H1 (cell line): ENCODE measurements around the gene ADCY5. TPM values are rescaled to one million over a fixed set of nuclear protein-coding genes. Genes with fewer than 3 reads are reported as not detected.

Source experiments
- CBX5 ChIP-seq: fragments of 300-800, 300-1000 bp; sonication (generic); IDR thresholded peaks from 2 replicates; pipeline ENCODE4 v1.7.1; 2016; ENCODE audit warnings: antibody characterized with exemption, low read length, low read depth
- KDM1A ChIP-seq: fragments of 200-600, 300-600 bp; sonication (generic); IDR thresholded peaks from 2 replicates; pipeline ENCODE4 v1.7.1; 2016; ENCODE audit warnings: mild to moderate bottlenecking, low read length, borderline replicate concordance
- MAX ChIP-seq: IDR thresholded peaks from 2 replicates; pipeline ENCODE4 v1.6.1; 2012; ENCODE audit warnings: inconsistent platforms
- POLR2A ChIP-seq, 2 experiments: IDR thresholded peaks; 1 replicate in 1 of 2; 2 replicates in 1 of 2; pipeline ENCODE4 v1.6.1; 2011; ENCODE audit warnings: low read depth in 2 of 2, low read length in 2 of 2, mild to moderate bottlenecking in 2 of 2; ENCODE audit errors: control extremely low read depth in 1 of 2
- POLR2AphosphoS5 ChIP-seq: IDR thresholded peaks from 2 replicates; pipeline ENCODE4 v1.6.1; 2011; ENCODE audit warnings: low read depth, low read length
- RBBP5 ChIP-seq: IDR thresholded peaks from 2 replicates; pipeline ENCODE4 v1.7.1; 2012; ENCODE audit warnings: low read depth, mild to moderate bottlenecking, inconsistent platforms, low read length, moderate library complexity, borderline replicate concordance
- SIX5 ChIP-seq: IDR thresholded peaks from 2 replicates; pipeline ENCODE4 v1.6.1; 2011; ENCODE audit warnings: mild to moderate bottlenecking, low read depth, low read length
- polyA plus RNA-seq, 7 experiments: library from polyadenylated mRNA; depleted of rRNA in 3 of 7; stranded (reverse) in 5 of 7; unstranded in 2 of 7; fragments of >200 nt in 5 of 7; fragments of 200-250 nt in 2 of 7; gene quantifications; 1 replicate in 5 of 7; 2 replicates in 1 of 7; 4 replicates in 1 of 7; pipeline versions ENCODE4 v1.2.1 to v1.2.3, GENCODE V29; 2011 to 2013; ENCODE audit warnings: missing spikeins in 2 of 7, mixed read lengths in 2 of 7
- total RNA-seq: library from RNA; stranded (reverse); fragmentation: NEBNext Ultra II Directional; extraction: Animal tissue kit (Norgen Biotek cat#: 25700); gene quantifications from 2 replicates; pipeline ENCODE4 v1.2.1, GENCODE V29; 2021

Gene ADCY5
- total and polyA plus RNA-seq, 2 of the 8 experiments (the other 6 are each of a cell fraction or from before 2014, with no cell fraction given): 18.9 to 40.8 TPM

DNA sequence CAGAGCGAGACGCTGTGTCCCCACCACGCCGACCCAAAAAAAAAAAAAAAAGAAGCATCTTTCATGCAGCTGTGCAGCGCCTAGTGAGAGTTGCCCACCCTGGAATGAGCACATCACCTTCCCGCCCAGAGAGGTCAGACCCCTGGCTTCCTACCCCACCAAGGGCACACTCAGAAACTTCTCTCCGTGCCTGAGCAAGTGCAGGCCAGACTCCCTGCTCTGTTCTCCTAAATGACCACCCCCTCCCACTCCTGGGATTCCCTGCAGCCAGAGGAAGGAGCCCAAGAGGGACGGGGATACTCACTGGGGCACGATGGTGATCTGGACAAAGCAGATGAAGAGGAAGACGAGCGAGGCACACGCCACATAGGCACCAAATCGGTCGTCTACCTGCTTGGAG is 131.2 kb downstream of the ADCY5 start (continued):
- TF ChIP-seq MAX: no peak
- TF ChIP-seq POLR2AphosphoS5: no peak
- no peak for TF ChIP-seq POLR2A (IDR thresholded peaks at IDR 0.05; ENCODE audit: control extremely low read depth in 1 of 2, low read depth in 2 of 2, low read length in 2 of 2)
- no peak for TF ChIP-seq RBBP5
- no peak for TF ChIP-seq CBX5
- TF ChIP-seq KDM1A: no peak
- no peak for TF ChIP-seq SIX5
